ENCODE results near the gene C5orf58. TPM values are rescaled to one million over a fixed set of nuclear protein-coding genes. Genes with fewer than 3 reads are reported as not detected.

Gene C5orf58
- polyA plus RNA-seq, 1 donor from 2014 or later, result not detected

DNA sequence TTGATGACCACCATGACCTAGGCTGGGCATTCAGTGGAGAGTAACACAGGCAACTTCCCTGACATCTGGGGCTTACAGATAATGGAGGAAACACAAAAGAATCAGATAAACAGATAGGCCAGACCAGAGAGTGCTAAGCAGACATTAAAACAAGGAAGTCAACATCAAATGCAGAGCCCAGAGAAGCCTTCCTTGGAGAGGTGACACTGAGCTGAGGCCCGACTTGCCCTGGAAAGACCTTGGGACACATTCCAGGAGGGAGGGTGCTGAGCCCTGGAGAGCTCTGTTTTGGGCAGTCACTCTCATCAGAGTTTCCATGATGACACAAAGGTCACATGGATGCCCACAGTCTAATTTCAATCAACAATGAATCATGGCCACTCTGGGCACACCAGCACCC is 31.9 kb upstream of the C5orf58 start:
- no peak overlapping the region for H3K4me2 ChIP-seq (ENCODE audit: low read length)
- H3K27me3 ChIP-seq (ENCODE audit: insufficient read depth, low read depth, low read length), result no peaks in the 10 kb centered on the region
- no peaks in the 10 kb centered on the region for H4K20me1 ChIP-seq (ENCODE audit: insufficient read depth)
- H3K9ac ChIP-seq (ENCODE audit: low read length), result no peak overlapping the region
- H3K9me2 ChIP-seq (ENCODE audit: insufficient read depth, low read length), result no peaks in the 10 kb centered on the region
- H3K79me2 ChIP-seq (replicated peaks; ENCODE audit: insufficient read depth, low read length), result no peaks in the 10 kb centered on the region
- no peak overlapping the region for H3K27ac ChIP-seq (ENCODE audit: low read length)
- no peaks in the 10 kb centered on the region for H3F3A ChIP-seq (ENCODE audit: insufficient read depth, low read length, poor library complexity, severe bottlenecking)
- H2AFZ ChIP-seq (ENCODE audit: low read depth, low read length), result no peak overlapping the region
- H3K36me3 ChIP-seq (ENCODE audit: insufficient read depth, low read length), result no peaks in the 10 kb centered on the region
- no peaks in the 10 kb centered on the region for H3K9me3 ChIP-seq (ENCODE audit: low read length)
- TF ChIP-seq EZH2 (IDR thresholded peaks at IDR 0.05; ENCODE audit: borderline replicate concordance, insufficient read depth, low read length, poor library complexity, severe bottlenecking) (no peak), TAF1 (IDR thresholded peaks at IDR 0.05; ENCODE audit: low read depth) (no peak), SMC3 (conservative IDR thresholded peaks at IDR 0.05; ENCODE audit: poor library complexity) (no peak), POLR2AphosphoS5 (IDR thresholded peaks at IDR 0.05) (no peak), CTCF (IDR thresholded peaks at IDR 0.05; ENCODE audit: poor library complexity, severe bottlenecking) (no peak)
- no peak overlapping the region for H3K4me3 ChIP-seq (ENCODE audit: low read length)

- Histone ChIP-seq H3K9me2 (ENCODE audit: insufficient read depth, low read length) (no peaks in the 10 kb centered on the region), H3F3A (ENCODE audit: insufficient read depth, low read length, poor library complexity, severe bottlenecking) (no peaks in the 10 kb centered on the region), H3K79me2 (replicated peaks; ENCODE audit: insufficient read depth, low read length) (no peaks in the 10 kb centered on the region), H3K4me3 (ENCODE audit: low read length) (no peak overlapping the region), H3K27ac (ENCODE audit: low read length) (no peak overlapping the region), H3K27me3 (ENCODE audit: insufficient read depth, low read depth, low read length) (no peaks in the 10 kb centered on the region), H3K9ac (ENCODE audit: low read length) (no peak overlapping the region), H4K20me1 (ENCODE audit: insufficient read depth) (no peaks in the 10 kb centered on the region), H3K9me3 (ENCODE audit: low read length) (no peaks in the 10 kb centered on the region), H3K36me3 (ENCODE audit: insufficient read depth, low read length) (no peaks in the 10 kb centered on the region), H2AFZ (ENCODE audit: low read depth, low read length) (no peak overlapping the region), H3K4me2 (ENCODE audit: low read length) (no peak overlapping the region)
- TF ChIP-seq TAF1 (IDR thresholded peaks at IDR 0.05; ENCODE audit: low read depth), result no peak
- TF ChIP-seq SMC3 (conservative IDR thresholded peaks at IDR 0.05; ENCODE audit: poor library complexity), result no peak
- TF ChIP-seq RAD21 (conservative IDR thresholded peaks at IDR 0.05), result no peak
- TF ChIP-seq REST (IDR thresholded peaks at IDR 0.05; ENCODE audit: borderline replicate concordance), result no peak
- TF ChIP-seq EP300 (conservative IDR thresholded peaks at IDR 0.05; ENCODE audit: poor library complexity, severe bottlenecking), result no peak
- no peak for TF ChIP-seq MXI1 (conservative IDR thresholded peaks at IDR 0.05; ENCODE audit: poor library complexity, severe bottlenecking)
- no peak for TF ChIP-seq POLR2AphosphoS5 (IDR thresholded peaks at IDR 0.05)
- TF ChIP-seq EZH2 (IDR thresholded peaks at IDR 0.05; ENCODE audit: borderline replicate concordance, insufficient read depth, low read length, poor library complexity, severe bottlenecking), result no peak
- TF ChIP-seq CTCF (IDR thresholded peaks at IDR 0.05; ENCODE audit: poor library complexity, severe bottlenecking), result no peak
These were observed 31.5 kb upstream of the C5orf58 start for GRCh38 chr5:170201311-170201710.
